Prostate gland (tissue), 2 donors: ENCODE results near the gene PLCD3.

Source experiments
- CTCF ChIP-seq, 4 experiments: fragments of 200-600 bp in 2 of 4; fragments of 450-650 bp in 2 of 4; sonication (generic) in 2 of 4; IDR thresholded peaks; 1 replicate in 3 of 4; 2 replicates in 1 of 4; pipeline ENCODE4 v1.5.1; 2016 to 2019; ENCODE audit warnings: antibody characterized with exemption in 4 of 4, mild to moderate bottlenecking in 2 of 4, moderate library complexity in 2 of 4
- POLR2A ChIP-seq: fragments of 450-650 bp; IDR thresholded peaks from one replicate; pipeline ENCODE4 v1.6.1; 2016; ENCODE audit warnings: antibody characterized with exemption, mild to moderate bottlenecking
- POLR2AphosphoS5 ChIP-seq: sonication (generic); formaldehyde crosslinking; IDR thresholded peaks from one replicate; pipeline ENCODE4 v1.6.1; 2017; ENCODE audit warnings: antibody characterized with exemption

GRCh38 chr17:45060382-45060796 is 71.9 kb downstream of the PLCD3 start:
- TF ChIP-seq CTCF (IDR thresholded peaks at IDR 0.05) (no peak), POLR2A (no peak), POLR2AphosphoS5 (no peak)
